ENCODE measurements around the gene KAT14.
"Not testable (repeated sequence)": the region's sequence is repeated elsewhere in the genome, so short reads cannot be mapped to it uniquely, and the experiment has no call there.

The KAT14 gene

DNA sequence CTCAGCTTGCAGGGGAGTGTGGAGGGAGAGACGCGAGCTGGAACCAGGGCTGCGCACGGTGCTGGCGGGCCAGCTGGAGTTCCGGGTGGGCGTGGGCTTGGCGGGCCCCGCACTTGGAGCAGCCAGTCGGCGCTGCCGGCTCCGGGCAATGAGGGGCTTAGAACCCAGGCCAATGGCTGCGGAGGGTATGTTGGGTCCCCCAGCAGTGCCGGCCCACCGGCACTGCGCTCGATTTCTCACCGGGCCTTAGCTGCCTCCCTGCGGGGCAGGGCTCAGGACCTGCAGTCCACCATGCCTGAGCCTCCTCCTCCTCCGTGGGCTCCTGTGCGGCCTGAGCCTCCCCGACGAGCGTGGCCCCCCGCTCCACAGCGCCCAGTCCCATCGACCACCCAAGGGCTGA, 89.1 kb downstream of the KAT14 start:
- not testable (repeated sequence) for DNase-seq, H3K4me3 Mint-ChIP-seq, H3K4me1 Mint-ChIP-seq, H3K27ac Mint-ChIP-seq, ATAC-seq, H3K9me3 Mint-ChIP-seq
- peaks cover 33% of the 10 kb centered on the region for H3K27me3 Mint-ChIP-seq

DNA sequence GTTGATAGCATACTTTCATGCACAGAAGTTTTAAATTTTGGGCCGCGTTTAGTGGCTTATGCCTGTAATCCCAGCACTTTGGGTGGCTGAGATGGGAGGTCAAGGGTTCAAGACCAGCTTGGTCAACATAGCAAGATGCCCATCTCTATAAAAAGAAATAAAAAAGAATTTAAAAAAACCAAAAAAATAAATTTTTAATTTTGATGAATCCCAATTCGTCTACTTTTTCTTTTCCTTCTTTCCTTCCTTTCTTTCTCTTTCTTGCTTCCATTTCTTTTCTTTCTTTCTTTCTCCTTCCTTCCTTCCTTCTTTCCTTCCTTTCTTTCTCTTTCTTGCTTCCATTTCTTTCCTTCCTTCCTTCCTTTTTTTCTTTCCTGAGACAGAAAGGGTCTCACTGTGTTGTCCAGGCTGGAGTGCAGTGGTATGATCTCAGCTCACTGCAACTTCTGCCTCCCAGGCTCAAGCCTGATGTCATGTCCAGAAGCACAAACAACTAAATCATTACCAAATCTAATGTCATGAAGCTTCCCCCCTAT, 95.8 kb downstream of the KAT14 start:
- no peak for ATAC-seq
- H3K27ac Mint-ChIP-seq = no peak overlapping the region

More for the DNA sequence above, 95.8 kb downstream of the KAT14 start:
- H3K9me3 Mint-ChIP-seq = no peaks in the 10 kb centered on the region
- no peaks in the 10 kb centered on the region for H3K4me1 Mint-ChIP-seq
- peaks cover 13% of the 10 kb centered on the region for H3K27me3 Mint-ChIP-seq
- DNase-seq = no peak
- no peak overlapping the region for H3K4me3 Mint-ChIP-seq
